Measurements from ENCODE around the gene RFPL2.

- TF ChIP-seq CTCF (IDR thresholded peaks at IDR 0.05; ENCODE audit: insufficient read depth, low read length, poor library complexity, severe bottlenecking) (no peak), EZH2phosphoT487 (conservative IDR thresholded peaks at IDR 0.05; ENCODE audit: low read length) (no peak)
Measured at GRCh38 chr22:32218470-32218869, 13.6 kb upstream of the RFPL2 start.
